Fibroblast of mammary gland (primary cell): Measurements from ENCODE around the gene MIDN.
"Not testable (repeated sequence)": the region's sequence is repeated elsewhere in the genome, so short reads cannot be mapped to it uniquely, and the experiment has no call there.

Source experiments
- DNase-seq: peaks from one replicate; pipeline ENCODE4 v3.0.0-alpha.2; 2010; ENCODE audit warnings: low read depth
- H3K4me3 ChIP-seq: 2 replicates; pipeline ENCODE4 v1.5.1; 2011; ENCODE audit warnings: low read depth, mild to moderate bottlenecking, low read length, moderate library complexity; ENCODE audit not compliant: control insufficient read depth
- TF ChIP-seq, protein P1 (sequence below): conservative IDR thresholded peaks from 2 replicates; pipeline ENCODE4 v1.5.1; 2011; ENCODE audit warnings: low read depth, low read length, inconsistent platforms; ENCODE audit not compliant: control insufficient read depth, insufficient read depth

Gene MIDN

DNA sequence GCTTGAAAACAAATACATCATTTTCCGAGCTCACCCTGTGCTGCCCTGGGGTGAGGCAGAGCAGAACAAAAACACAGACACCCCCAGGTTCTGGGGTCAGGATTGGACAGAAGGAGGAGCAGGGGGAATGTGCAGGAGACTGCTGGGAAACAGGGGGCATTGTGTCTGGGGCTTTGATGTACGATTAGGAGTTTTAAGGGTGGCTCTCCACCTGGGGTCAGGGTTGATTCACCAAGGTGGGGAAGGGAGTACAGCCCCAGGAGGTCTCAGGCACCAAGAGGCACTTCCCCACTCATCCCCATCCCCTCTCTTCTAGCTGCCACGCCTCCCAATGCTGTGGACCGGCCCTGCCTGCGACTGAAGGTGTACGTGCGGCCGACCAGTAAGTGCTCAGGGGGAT lies 49.9 kb downstream of the MIDN start:
- TF ChIP-seq, protein P1, sequence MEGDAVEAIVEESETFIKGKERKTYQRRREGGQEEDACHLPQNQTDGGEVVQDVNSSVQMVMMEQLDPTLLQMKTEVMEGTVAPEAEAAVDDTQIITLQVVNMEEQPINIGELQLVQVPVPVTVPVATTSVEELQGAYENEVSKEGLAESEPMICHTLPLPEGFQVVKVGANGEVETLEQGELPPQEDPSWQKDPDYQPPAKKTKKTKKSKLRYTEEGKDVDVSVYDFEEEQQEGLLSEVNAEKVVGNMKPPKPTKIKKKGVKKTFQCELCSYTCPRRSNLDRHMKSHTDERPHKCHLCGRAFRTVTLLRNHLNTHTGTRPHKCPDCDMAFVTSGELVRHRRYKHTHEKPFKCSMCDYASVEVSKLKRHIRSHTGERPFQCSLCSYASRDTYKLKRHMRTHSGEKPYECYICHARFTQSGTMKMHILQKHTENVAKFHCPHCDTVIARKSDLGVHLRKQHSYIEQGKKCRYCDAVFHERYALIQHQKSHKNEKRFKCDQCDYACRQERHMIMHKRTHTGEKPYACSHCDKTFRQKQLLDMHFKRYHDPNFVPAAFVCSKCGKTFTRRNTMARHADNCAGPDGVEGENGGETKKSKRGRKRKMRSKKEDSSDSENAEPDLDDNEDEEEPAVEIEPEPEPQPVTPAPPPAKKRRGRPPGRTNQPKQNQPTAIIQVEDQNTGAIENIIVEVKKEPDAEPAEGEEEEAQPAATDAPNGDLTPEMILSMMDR = no peak
- H3K4me3 ChIP-seq = no peak overlapping the region
- no peak for DNase-seq

- H3K4me3 ChIP-seq = no peak overlapping the region
- TF ChIP-seq, protein P1 = no peak
These were observed 51.4 kb downstream of the MIDN start for GRCh38 chr19:1299801-1300200.

DNA sequence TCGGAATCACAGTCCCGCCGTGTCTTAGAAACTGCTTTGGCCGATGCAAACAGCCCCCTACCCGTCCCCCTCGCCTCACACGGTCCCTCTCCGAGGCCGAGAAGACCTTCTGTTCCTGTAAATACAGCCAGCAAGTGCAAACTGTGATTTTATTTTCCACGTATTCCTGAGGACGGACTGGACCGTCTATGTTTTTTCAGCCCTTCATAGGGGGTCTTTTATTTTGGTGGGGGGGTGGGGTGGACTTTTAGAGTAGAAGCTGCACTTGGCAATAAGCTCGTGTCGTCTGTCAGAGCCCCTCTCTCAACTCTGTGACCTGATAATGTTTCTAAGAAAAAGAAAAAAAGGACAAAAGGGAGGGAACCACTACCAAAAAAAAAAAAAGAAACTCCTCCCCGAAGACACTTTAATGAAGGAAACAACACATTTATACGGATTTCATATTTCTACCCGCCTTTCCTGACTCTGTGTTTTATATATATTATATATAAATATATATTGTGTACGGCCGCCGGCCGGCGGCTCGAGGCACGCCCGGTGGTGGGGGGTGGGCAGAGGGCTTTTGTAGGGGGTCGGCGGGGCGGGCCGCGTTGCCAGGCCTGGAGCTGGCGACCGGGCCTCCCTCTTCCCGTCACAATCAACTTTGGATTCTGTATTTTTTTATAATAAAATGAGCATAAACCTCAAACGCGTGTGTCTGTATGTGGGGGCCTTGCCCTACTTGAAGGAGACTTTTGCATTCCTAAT lies 52.5 kb downstream of the MIDN start:
- DNase-seq = no peak
- TF ChIP-seq, protein P1 = no peak
- no peak overlapping the region for H3K4me3 ChIP-seq

More at GRCh38 chr19:1299801-1300200, 51.4 kb downstream of the MIDN start:
- no peak for DNase-seq

DNA sequence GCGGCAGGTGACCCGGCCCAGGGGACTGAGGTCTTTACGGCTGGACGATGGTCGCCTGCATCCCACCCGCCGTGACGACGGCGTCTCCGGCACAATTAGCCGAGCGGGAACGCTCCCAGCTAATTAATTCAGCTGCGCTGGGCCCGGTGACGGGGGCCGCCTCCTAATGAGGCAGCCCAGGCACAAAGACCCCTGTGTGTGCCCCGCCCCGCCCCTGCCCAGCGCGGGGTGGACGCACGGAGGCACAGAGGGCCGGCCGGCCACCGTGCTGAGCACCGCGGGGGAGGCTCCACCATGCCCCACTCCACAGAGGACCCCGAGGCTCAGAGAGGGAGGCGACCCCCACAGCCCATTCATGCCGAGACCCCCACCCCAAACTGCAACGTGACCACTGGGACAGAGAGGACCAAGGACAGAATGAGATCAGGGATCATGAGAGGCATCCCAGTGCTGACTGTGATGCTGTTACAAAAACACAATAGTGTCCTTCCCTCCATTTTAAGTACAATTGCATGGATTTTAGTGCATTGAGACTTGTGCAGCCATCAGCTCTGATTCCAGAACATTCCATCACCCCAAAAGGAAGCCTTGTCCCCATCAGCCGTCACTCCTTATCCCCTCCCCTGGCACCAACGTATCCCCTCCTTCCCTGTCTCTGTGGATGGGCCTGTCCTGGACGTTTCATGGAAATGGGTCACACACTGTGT lies 54.3 kb downstream of the MIDN start:
- TF ChIP-seq, protein P1 = no peak

DNA sequence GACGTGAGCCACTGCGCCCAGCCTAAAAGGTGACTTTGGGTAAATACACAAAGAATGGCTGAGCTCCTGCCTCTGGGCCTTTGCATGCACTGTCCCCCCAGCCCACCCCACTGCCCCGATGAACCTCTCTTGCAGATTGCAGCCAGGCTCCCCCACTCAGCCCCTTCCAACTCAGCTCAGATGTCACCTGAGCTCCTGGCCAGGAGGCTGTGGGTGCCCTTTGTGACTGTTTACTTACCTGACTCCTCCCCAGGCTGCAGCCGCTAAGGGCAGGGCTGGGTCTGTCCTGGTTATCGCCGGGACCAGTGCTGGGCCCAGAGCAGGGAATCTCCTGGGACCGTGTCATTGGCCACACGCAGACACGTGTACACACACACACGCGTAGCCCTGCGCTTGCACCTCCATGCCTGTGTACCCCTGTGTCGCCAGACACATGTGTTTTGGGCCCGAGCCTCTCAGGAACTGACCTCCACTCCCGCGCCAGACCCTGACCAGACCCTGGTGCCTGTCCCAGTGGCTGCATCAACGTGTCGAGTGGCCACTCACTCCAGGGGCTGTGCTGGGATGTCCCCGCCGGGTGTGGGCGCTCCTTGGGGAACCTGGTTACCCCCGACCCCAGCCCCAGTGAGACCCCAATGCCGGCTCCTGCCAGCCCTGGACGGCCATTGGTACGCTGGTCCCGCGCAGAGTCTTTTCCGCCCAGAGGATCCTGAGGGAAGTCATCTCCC lies 56.0 kb downstream of the MIDN start:
- TF ChIP-seq, protein P1 = no peak
- DNase-seq = no peak
- H3K4me3 ChIP-seq = no peak overlapping the region

More for the DNA sequence above, 54.3 kb downstream of the MIDN start:
- no peak overlapping the region for H3K4me3 ChIP-seq
- no peak for DNase-seq

DNA sequence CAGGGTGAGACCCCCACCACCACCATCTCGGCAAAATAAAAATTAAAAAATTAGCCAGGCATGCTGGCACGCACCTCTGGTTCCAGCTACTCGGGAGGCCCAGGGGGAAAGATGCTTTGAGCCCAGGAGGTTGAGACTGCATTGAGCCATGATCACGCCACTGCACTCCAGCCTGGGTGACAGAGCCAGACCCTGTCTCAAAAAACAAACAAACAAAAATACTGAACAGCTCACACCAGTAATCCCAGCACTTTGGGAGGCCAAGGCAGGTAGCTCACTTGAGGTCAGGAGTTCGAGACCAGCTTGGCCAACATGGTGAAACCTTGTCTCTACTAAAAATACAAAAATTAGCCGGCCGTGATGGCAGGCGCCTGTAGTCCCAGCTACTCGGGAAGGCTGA lies 57.0 kb downstream of the MIDN start:
- not testable (repeated sequence) for DNase-seq, H3K4me3 ChIP-seq

GRCh38 chr19:1307320-1307719 lies 58.9 kb downstream of the MIDN start:
- no peak overlapping the region for H3K4me3 ChIP-seq
- TF ChIP-seq, protein P1 = no peak
- DNase-seq = no peak
